HEK293 (cell line): Measurements from ENCODE around the gene TGFB1.

ENCODE experiments used
- CTCF ChIA-PET: fragments of 350-600 bp; formaldehyde crosslinking; extraction: SDS; loops from one replicate; lab custom pipeline; 2021; ENCODE audit warnings: antibody characterized with exemption; lab: Yijun Ruan, JAX
- POLR2A ChIA-PET: fragments of 300-600 bp; formaldehyde crosslinking; extraction: SDS; loops from one replicate; lab custom pipeline; 2020; ENCODE audit warnings: antibody characterized with exemption, inconsistent platforms; lab: Yijun Ruan, JAX
- H3K27ac ChIP-seq: fragments of 200-500 bp; sonication (Bioruptor generic); 2 replicates; pipeline ENCODE4 v1.5.1; 2014; ENCODE audit warnings: low read depth, low read length, control low read depth, inconsistent platforms; ENCODE audit errors: extremely low read depth
- H3K36me3 ChIP-seq, 2 experiments: fragments of 200-500 bp in 1 of 2; sonication (Bioruptor generic) in 1 of 2; 1 replicate in 1 of 2; 2 replicates in 1 of 2; pipeline ENCODE4 v1.5.1; 2014 to 2017; ENCODE audit warnings: inconsistent platforms in 2 of 2, low read length in 2 of 2; ENCODE audit not compliant: control insufficient read depth in 2 of 2, insufficient read depth in 1 of 2
- H3K4me1 ChIP-seq: fragments of 200-500 bp; sonication (Bioruptor generic); 2 replicates; pipeline ENCODE4 v1.5.1; 2014; ENCODE audit warnings: mild to moderate bottlenecking, low read length, inconsistent platforms; ENCODE audit not compliant: control insufficient read depth, insufficient read depth
- H3K4me3 ChIP-seq: 2 replicates; pipeline ENCODE4 v1.5.1; 2011; ENCODE audit warnings: low read depth, mild to moderate bottlenecking, control low read depth, low read length, moderate library complexity
- H3K9me3 ChIP-seq: fragments of 200-500 bp; sonication (Bioruptor generic); 2 replicates; pipeline ENCODE4 v1.5.1; 2014; ENCODE audit warnings: low read depth, low read length, inconsistent platforms; ENCODE audit not compliant: control insufficient read depth, insufficient read depth
- GLIS2 ChIP-seq: fragments of 450-650 bp; formaldehyde crosslinking; IDR thresholded peaks from 2 replicates; pipeline ENCODE4 v1.5.1; 2016; ENCODE audit warnings: missing biosample characterization, missing genetic modification characterization
- KLF1 ChIP-seq: fragments of 450-650 bp; formaldehyde crosslinking; IDR thresholded peaks from 2 replicates; pipeline ENCODE4 v1.5.1; 2016; ENCODE audit warnings: missing biosample characterization, missing genetic modification characterization
- KLF8 ChIP-seq: fragments of 450-650 bp; formaldehyde crosslinking; IDR thresholded peaks from 2 replicates; pipeline ENCODE4 v1.5.1; 2016; ENCODE audit warnings: missing biosample characterization, missing genetic modification characterization
- SP3 ChIP-seq: fragments of 450-650 bp; formaldehyde crosslinking; IDR thresholded peaks from 2 replicates; pipeline ENCODE4 v1.5.1; 2016; ENCODE audit warnings: missing biosample characterization, missing genetic modification characterization
- ZBTB17 ChIP-seq: fragments of 450-650 bp; formaldehyde crosslinking; IDR thresholded peaks from 2 replicates; pipeline ENCODE4 v1.5.1; 2016; ENCODE audit warnings: missing biosample characterization, missing genetic modification characterization
- ZBTB8A ChIP-seq: fragments of 450-650 bp; formaldehyde crosslinking; IDR thresholded peaks from 2 replicates; pipeline ENCODE4 v1.5.1; 2016; ENCODE audit warnings: missing biosample characterization, missing genetic modification characterization
- ZFP37 ChIP-seq: fragments of 450-650 bp; formaldehyde crosslinking; IDR thresholded peaks from 2 replicates; pipeline ENCODE4 v1.5.1; 2016; ENCODE audit warnings: missing biosample characterization, missing genetic modification characterization
- ZIC2 ChIP-seq: fragments of 450-650 bp; formaldehyde crosslinking; IDR thresholded peaks from 2 replicates; pipeline ENCODE4 v1.5.1; 2016; ENCODE audit warnings: missing biosample characterization, missing genetic modification characterization
- ZNF10 ChIP-seq: fragments of 450-650 bp; formaldehyde crosslinking; IDR thresholded peaks from 2 replicates; pipeline ENCODE4 v1.5.1; 2017; ENCODE audit warnings: missing biosample characterization, missing genetic modification characterization
- ZNF140 ChIP-seq: fragments of 450-650 bp; formaldehyde crosslinking; IDR thresholded peaks from 2 replicates; pipeline ENCODE4 v1.5.1; 2016; ENCODE audit warnings: missing biosample characterization, missing genetic modification characterization
- ZNF157 ChIP-seq: fragments of 450-650 bp; formaldehyde crosslinking; IDR thresholded peaks from 2 replicates; pipeline ENCODE4 v1.5.1; 2016; ENCODE audit warnings: missing biosample characterization, missing genetic modification characterization
- ZNF19 ChIP-seq: fragments of 450-650 bp; formaldehyde crosslinking; IDR thresholded peaks from 2 replicates; pipeline ENCODE4; 2016; ENCODE audit warnings: missing biosample characterization, missing genetic modification characterization, low read depth
- ZNF214 ChIP-seq: fragments of 450-650 bp; formaldehyde crosslinking; IDR thresholded peaks from 2 replicates; pipeline ENCODE4 v1.5.1; 2017; ENCODE audit warnings: missing biosample characterization, mild to moderate bottlenecking, missing genetic modification characterization, borderline replicate concordance
- ZNF239 ChIP-seq: fragments of 450-650 bp; formaldehyde crosslinking; IDR thresholded peaks from 2 replicates; pipeline ENCODE4 v1.5.1; 2016; ENCODE audit warnings: missing biosample characterization, missing genetic modification characterization
- ZNF366 ChIP-seq: fragments of 450-650 bp; formaldehyde crosslinking; conservative IDR thresholded peaks from 2 replicates; pipeline ENCODE4 v1.5.1; 2016; ENCODE audit warnings: missing biosample characterization, missing genetic modification characterization
- ZNF558 ChIP-seq: fragments of 450-650 bp; formaldehyde crosslinking; IDR thresholded peaks from 2 replicates; pipeline ENCODE4 v1.5.1; 2016; ENCODE audit warnings: missing biosample characterization, missing genetic modification characterization
- ZNF596 ChIP-seq: fragments of 450-650 bp; IDR thresholded peaks from 2 replicates; pipeline ENCODE4 v1.5.0; 2018; ENCODE audit warnings: missing biosample characterization, mild to moderate bottlenecking, missing genetic modification characterization, moderate library complexity
- ZNF768 ChIP-seq: fragments of 450-650 bp; formaldehyde crosslinking; IDR thresholded peaks from 2 replicates; pipeline ENCODE4 v1.5.1; 2018; ENCODE audit warnings: missing biosample characterization, mild to moderate bottlenecking, missing genetic modification characterization
- TF ChIP-seq, protein P1 (sequence below): fragments of 450-650 bp; formaldehyde crosslinking; IDR thresholded peaks from 2 replicates; pipeline ENCODE4 v1.5.1; 2016; ENCODE audit warnings: missing biosample characterization, missing genetic modification characterization
- TF ChIP-seq, protein P2 (sequence below): fragments of 450-650 bp; formaldehyde crosslinking; IDR thresholded peaks from 2 replicates; pipeline ENCODE4 v1.5.1; 2017; ENCODE audit warnings: missing biosample characterization, missing genetic modification characterization
- TF ChIP-seq, protein P3 (sequence below): fragments of 450-650 bp; formaldehyde crosslinking; IDR thresholded peaks from 2 replicates; pipeline ENCODE4 v1.5.1; 2016; ENCODE audit warnings: missing biosample characterization, missing genetic modification characterization

The TGFB1 gene

DNA sequence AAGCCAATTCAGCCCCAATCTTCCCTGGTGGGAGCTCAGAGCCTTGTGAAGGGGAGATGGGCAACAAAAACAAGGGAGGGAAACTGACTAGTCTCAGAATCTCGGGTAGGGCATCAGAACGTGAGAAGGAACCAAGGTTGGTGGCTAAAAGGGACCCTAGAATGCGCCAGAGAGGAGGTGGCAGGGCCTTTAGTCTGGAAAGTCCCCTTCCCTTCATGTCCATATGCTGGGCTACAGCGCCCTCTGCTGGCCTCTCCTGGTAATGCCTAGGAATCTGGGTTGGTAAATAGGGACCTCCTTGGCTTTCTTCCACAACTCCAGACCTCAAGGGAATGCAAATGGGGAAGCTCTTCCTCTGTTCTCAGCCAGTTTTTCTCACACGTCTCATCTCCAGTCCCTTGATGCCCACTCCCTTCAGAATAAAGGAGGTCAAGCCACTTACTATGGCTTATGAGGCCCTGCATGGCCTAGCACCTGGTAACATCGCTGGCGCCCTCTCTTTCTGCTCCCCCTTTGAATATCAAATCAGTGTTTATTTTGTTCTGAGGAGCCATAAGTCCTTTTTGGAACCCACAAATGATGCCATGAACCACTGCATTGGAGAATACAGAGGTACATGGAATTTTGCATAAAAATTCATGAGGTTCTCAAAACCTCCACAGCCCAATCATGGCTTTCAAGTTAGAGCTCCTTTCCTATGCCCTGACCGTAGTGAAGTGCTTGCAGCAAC is 45.1 kb downstream of the TGFB1 start (continued):
- TF ChIP-seq, protein P1, sequence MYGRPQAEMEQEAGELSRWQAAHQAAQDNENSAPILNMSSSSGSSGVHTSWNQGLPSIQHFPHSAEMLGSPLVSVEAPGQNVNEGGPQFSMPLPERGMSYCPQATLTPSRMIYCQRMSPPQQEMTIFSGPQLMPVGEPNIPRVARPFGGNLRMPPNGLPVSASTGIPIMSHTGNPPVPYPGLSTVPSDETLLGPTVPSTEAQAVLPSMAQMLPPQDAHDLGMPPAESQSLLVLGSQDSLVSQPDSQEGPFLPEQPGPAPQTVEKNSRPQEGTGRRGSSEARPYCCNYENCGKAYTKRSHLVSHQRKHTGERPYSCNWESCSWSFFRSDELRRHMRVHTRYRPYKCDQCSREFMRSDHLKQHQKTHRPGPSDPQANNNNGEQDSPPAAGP (tag by site-specific recombination): no peak
- TF ChIP-seq ZNF10 (tag by site-specific recombination): no peak; the same call in 1 of the 2 replicates
- TF ChIP-seq ZNF19 (tag by site-specific recombination): no peak
- peak; percentile 70; the same call in 1 of the 2 replicates for TF ChIP-seq ZFP37 (tag by site-specific recombination)
- TF ChIP-seq KLF1 (tag by site-specific recombination): no peak
- TF ChIP-seq ZNF214 (tag by site-specific recombination): no peak
- TF ChIP-seq ZNF140 (tag by site-specific recombination): no peak
- TF ChIP-seq SP3 (tag by site-specific recombination): no peak
- peak; percentile 80 for TF ChIP-seq ZBTB17 (tag by site-specific recombination)
- no peak for TF ChIP-seq ZNF157 (tag by site-specific recombination)
- no peak for TF ChIP-seq ZBTB8A
- TF ChIP-seq, all 188 proteins: peak for 26

DNA sequence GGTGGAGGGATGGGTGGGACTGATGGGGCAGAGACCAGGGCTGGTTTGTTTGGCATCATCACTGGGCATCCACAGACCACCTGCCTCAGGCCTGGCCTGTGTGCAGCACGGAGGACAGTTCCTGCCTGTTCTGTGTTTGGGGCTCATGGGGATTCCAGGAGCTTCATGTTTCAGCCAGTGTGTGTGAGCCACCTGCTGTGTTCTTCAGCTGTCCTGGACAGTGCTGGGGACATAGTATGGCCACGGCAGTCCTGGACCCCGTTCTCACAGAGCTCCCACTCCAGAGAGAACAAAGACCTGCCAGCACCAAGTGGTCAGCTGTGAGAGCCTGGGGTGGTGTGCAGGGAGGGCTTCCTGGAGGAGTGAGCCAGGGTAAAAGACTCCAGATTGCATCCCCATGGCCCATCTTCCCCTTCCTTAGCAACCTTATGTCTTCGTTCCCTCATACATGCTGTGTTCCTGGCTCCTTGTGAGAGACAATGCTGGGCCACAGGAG is 45.7 kb downstream of the TGFB1 start:
- CTCF ChIA-PET: interaction anchor here (0.6 to 5.3 kb wide), 33 partner anchors 12 to 1759 kb away, joined by 3 to 120 read pairs (median 5); partner anchors contain the start of genes B9D2 and HNRNPUL1
- Histone ChIP-seq H3K4me3 (no peak overlapping the region), H3K27ac (peak overlapping the region; percentile 98), H3K9me3 (no peaks in the 10 kb centered on the region), H3K36me3 (peaks cover 61 to 66% of the 10 kb centered on the region in 2 experiments), H3K4me1 (peaks cover 20% of the 10 kb centered on the region)
- TF ChIP-seq GLIS2 (peak; percentile 43; the same call in 1 of the 2 replicates), ZNF596 (tag by site-specific recombination) (0 out of 2 replicates have a peak, but pooled peaks have one; percentile 34), ZNF239 (tag by site-specific recombination) (0 out of 2 replicates have a peak, but pooled peaks have one; percentile 12), ZNF366 (tag by site-specific recombination) (0 out of 2 replicates have a peak, but pooled peaks have one; percentile 40), ZNF558 (tag by site-specific recombination) (no peak), ZIC2 (tag by site-specific recombination) (peak; percentile 16; the same call in 1 of the 2 replicates), ZNF768 (tag by site-specific recombination) (no peak)
- POLR2A ChIA-PET: interaction anchor here (1.2 to 2.5 kb wide), 6 partner anchors 17 to 106 kb away, joined by 3 to 17 read pairs (median 7); partner anchors contain the start of genes B9D2 and HNRNPUL1

DNA sequence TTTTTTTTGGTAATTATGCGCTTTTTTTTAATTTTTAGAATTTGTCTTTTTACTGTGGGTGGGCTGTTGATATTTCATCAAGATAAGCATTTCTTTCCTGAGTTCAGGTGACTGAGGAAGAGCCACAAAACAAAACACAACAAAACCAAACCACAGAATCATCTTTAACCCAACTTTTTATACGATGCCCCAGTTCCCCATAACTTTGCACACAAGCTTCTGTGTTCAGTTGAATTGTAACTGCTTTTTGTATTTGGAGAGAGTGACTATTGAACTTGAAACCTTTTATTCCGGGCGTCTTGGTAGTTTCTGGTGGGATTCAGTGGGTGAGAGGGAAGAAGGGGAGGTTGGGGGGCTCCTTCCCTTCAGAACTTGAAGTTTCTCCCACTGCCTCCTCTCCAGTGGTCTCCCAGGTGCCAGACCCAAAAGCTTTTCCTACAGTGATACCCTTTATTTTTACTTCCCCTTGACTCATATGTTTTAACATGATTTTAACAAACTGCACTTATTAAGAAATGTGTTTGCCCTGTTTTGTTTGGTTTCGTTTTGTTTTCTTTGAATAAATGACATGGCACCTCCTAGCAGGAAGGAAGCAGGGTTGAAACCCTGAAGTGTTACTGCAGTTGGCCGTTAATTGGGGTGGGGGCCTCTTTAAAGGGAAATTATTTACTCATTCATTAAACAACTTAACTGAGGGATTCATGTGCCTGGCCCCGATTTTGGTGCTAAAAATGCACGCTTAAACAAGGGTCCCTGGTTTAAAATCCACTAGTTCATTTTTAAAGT is 46.4 kb downstream of the TGFB1 start:
- H3K36me3 ChIP-seq: peaks cover 61 to 66% of the 10 kb centered on the region in 2 experiments
- CTCF ChIA-PET: interaction anchor here (0.6 to 5.3 kb wide), 18 partner anchors 12 to 671 kb away, joined by 3 to 120 read pairs (median 6); partner anchors contain the start of gene HNRNPUL1
- H3K4me3 ChIP-seq: no peak overlapping the region
- peak overlapping the region; percentile 98; the same call in 1 of the 2 replicates for H3K27ac ChIP-seq
- POLR2A ChIA-PET: interaction anchor here (0.5 to 2.5 kb wide), 2 partner anchors 57 to 103 kb away, joined by 6 to 11 read pairs; partner anchors contain the start of gene B9D2
- H3K4me1 ChIP-seq: peaks cover 20% of the 10 kb centered on the region
- no peaks in the 10 kb centered on the region for H3K9me3 ChIP-seq
- no peak for TF ChIP-seq KLF8
- TF ChIP-seq, protein P2, sequence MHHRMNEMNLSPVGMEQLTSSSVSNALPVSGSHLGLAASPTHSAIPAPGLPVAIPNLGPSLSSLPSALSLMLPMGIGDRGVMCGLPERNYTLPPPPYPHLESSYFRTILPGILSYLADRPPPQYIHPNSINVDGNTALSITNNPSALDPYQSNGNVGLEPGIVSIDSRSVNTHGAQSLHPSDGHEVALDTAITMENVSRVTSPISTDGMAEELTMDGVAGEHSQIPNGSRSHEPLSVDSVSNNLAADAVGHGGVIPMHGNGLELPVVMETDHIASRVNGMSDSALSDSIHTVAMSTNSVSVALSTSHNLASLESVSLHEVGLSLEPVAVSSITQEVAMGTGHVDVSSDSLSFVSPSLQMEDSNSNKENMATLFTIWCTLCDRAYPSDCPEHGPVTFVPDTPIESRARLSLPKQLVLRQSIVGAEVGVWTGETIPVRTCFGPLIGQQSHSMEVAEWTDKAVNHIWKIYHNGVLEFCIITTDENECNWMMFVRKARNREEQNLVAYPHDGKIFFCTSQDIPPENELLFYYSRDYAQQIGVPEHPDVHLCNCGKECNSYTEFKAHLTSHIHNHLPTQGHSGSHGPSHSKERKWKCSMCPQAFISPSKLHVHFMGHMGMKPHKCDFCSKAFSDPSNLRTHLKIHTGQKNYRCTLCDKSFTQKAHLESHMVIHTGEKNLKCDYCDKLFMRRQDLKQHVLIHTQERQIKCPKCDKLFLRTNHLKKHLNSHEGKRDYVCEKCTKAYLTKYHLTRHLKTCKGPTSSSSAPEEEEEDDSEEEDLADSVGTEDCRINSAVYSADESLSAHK (tag by site-specific recombination): peak; percentile 91
- TF ChIP-seq, protein P3, sequence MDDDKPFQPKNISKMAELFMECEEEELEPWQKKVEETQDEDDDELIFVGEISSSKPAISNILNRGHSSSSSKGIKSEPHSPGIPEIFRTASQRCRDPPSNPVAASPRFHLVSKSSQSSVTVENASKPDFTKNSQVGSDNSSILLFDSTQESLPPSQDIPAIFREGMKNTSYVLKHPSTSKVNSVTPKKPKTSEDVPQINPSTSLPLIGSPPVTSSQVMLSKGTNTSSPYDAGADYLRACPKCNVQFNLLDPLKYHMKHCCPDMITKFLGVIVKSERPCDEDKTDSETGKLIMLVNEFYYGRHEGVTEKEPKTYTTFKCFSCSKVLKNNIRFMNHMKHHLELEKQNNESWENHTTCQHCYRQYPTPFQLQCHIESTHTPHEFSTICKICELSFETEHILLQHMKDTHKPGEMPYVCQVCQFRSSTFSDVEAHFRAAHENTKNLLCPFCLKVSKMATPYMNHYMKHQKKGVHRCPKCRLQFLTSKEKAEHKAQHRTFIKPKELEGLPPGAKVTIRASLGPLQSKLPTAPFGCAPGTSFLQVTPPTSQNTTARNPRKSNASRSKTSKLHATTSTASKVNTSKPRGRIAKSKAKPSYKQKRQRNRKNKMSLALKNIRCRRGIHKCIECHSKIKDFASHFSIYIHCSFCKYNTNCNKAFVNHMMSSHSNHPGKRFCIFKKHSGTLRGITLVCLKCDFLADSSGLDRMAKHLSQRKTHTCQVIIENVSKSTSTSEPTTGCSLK (tag by site-specific recombination): no peak
- TF ChIP-seq, all 188 proteins: peak for 1
